K562 (cell line): ENCODE data around the gene KCNK4. TPM values are rescaled to one million over a fixed set of nuclear protein-coding genes. Genes with fewer than 3 reads are reported as not detected.

Source experiments
- ATAC-seq: fragments of 200-7000 bp; cut with Tn5 transposase; 3 replicates; pipeline ENCODE4 v1.9.1; 2020; ENCODE audit warnings: moderate library complexity
- BruUV-seq: library from RNA; stranded (reverse); fragments of 400-500 nt; replicated peaks from 2 replicates; lab custom pipeline; 2021; lab: Mats Ljungman, UMichigan
- CTCF ChIA-PET: fragments of 300-600 bp; formaldehyde crosslinking; extraction: SDS; loops from one replicate; lab custom pipeline; 2021; ENCODE audit warnings: low intra/inter-chr PET ratio; lab: Yijun Ruan, JAX
- POLR2A ChIA-PET: fragments of 300-600, 350-650 bp; sonication (Branson Sonifier 250); formaldehyde crosslinking; extraction: SDS; loops from one replicate; lab custom pipeline; 2021; ENCODE audit warnings: antibody characterized with exemption, inconsistent platforms; lab: Yijun Ruan, JAX
- DNase-seq, 4 experiments: peaks; one replicate each; pipeline versions ENCODE4 v3.0.0 to v3.0.0-alpha.2; 2011 to 2018; ENCODE audit warnings: low spot score in 3 of 4, mixed read lengths in 3 of 4; ENCODE audit errors: extremely low read depth in 1 of 4
- FAIRE-seq: peaks from 2 replicates; lab custom pipeline; 2011; peaks lifted over from hg19 to GRCh38; lab: Jason Lieb, UNC
- H2AFZ ChIP-seq: 2 replicates; pipeline ENCODE4 v1.6.0; 2011; ENCODE audit warnings: low read depth, low read length, control low read depth, inconsistent platforms
- H3K27ac ChIP-seq: fragments of 200-600 bp; 3 replicates; pipeline ENCODE4 v1.8.0; 2011; ENCODE audit warnings: low read depth, mild to moderate bottlenecking, control low read depth, inconsistent platforms, low read length, moderate library complexity, mixed read lengths; ENCODE audit errors: extremely low read depth
- H3K27me3 ChIP-seq, 2 experiments: fragments of 300-600 bp in 1 of 2; 2 replicates in 1 of 2; 3 replicates in 1 of 2; pipeline versions ENCODE4 v1.6.0 to v1.8.0; 2011; ENCODE audit warnings: inconsistent platforms in 2 of 2, low read length in 2 of 2, mild to moderate bottlenecking in 1 of 2, mixed read lengths in 1 of 2, moderate library complexity in 1 of 2; ENCODE audit not compliant: control insufficient read depth in 2 of 2, insufficient read depth in 2 of 2
- H3K36me3 ChIP-seq: fragments of 300-600 bp; 3 replicates; pipeline ENCODE4 v1.8.0; 2011; ENCODE audit warnings: mild to moderate bottlenecking, low read length, inconsistent platforms; ENCODE audit not compliant: control insufficient read depth, insufficient read depth
- H3K4me1 ChIP-seq, 2 experiments: fragments of 200-600 bp in 1 of 2; replicated peaks in 1 of 2; 2 replicates in 1 of 2; 3 replicates in 1 of 2; pipeline versions ENCODE4 v1.5.1 to v1.8.0; 2011; ENCODE audit warnings: inconsistent platforms in 2 of 2, low read length in 2 of 2, mild to moderate bottlenecking in 1 of 2, mixed read lengths in 1 of 2, moderate library complexity in 1 of 2; ENCODE audit not compliant: control insufficient read depth in 2 of 2, insufficient read depth in 2 of 2
- H3K4me2 ChIP-seq: 2 replicates; pipeline ENCODE4 v1.6.1; 2011; ENCODE audit warnings: low read length, control low read depth, inconsistent platforms, mixed read lengths; ENCODE audit not compliant: insufficient read depth
- H3K4me3 ChIP-seq: fragments of 200-600 bp; sonication (generic), shearing (Covaris generic); 2 replicates; pipeline ENCODE4 v1.5.1; 2016; ENCODE audit warnings: control low read depth, inconsistent platforms
- H3K79me2 ChIP-seq: fragments of 200-600 bp; 3 replicates; pipeline ENCODE4 v1.8.0; 2011; ENCODE audit warnings: low read length, inconsistent platforms; ENCODE audit not compliant: control insufficient read depth, insufficient read depth
- H3K9ac ChIP-seq, 2 experiments: 2 replicates each; pipeline versions ENCODE4 v1.6.0 to v1.6.1; 2011; ENCODE audit warnings: low read depth in 2 of 2, low read length in 2 of 2, control low read depth in 1 of 2, inconsistent platforms in 1 of 2, mild to moderate bottlenecking in 1 of 2, mixed read lengths in 1 of 2; ENCODE audit not compliant: insufficient read depth in 1 of 2
- H3K9me1 ChIP-seq: one replicate; pipeline ENCODE4 v1.6.0; 2011; ENCODE audit warnings: inconsistent platforms, mild to moderate bottlenecking, low read length, moderate library complexity; ENCODE audit not compliant: control insufficient read depth, insufficient read depth
- H3K9me3 ChIP-seq: replicated peaks from 2 replicates; pipeline ENCODE4 v1.5.1; 2011; ENCODE audit warnings: low read depth, low read length, inconsistent platforms; ENCODE audit not compliant: control insufficient read depth, insufficient read depth
- H4K20me1 ChIP-seq: replicated peaks from 2 replicates; pipeline ENCODE4 v1.6.1; 2011; ENCODE audit warnings: low read length, inconsistent platforms, mixed read lengths; ENCODE audit not compliant: control insufficient read depth, insufficient read depth
- CHD4 ChIP-seq: fragments of 200-600 bp; sonication (generic); IDR thresholded peaks from 3 replicates; pipeline ENCODE4 v1.6.1; 2012; ENCODE audit warnings: low read depth, mild to moderate bottlenecking, mixed read lengths, low read length, inconsistent platforms; ENCODE audit not compliant: insufficient read depth, insufficient replicate concordance, poor library complexity, severe bottlenecking
- DACH1 ChIP-seq: fragments of 450-650 bp; IDR thresholded peaks from 2 replicates; pipeline ENCODE4 v1.6.1; 2018; ENCODE audit not compliant: partially characterized antibody
- DPF2 ChIP-seq: fragments of 450-650 bp; IDR thresholded peaks from 2 replicates; pipeline ENCODE4 v1.6.1; 2016
- ESRRA ChIP-seq: fragments of 450-650 bp; IDR thresholded peaks from 2 replicates; pipeline ENCODE4 v1.6.1; 2014; ENCODE audit warnings: low read depth, mild to moderate bottlenecking, moderate library complexity, borderline replicate concordance
- HEY1 ChIP-seq: fragments of 250-450 bp; sonication (Bioruptor Pico); IDR thresholded peaks from 2 replicates; pipeline ENCODE4 v1.5.0; 2020; ENCODE audit warnings: mild to moderate bottlenecking, moderate library complexity, borderline replicate concordance
- HNRNPUL1 ChIP-seq: fragments of 200-400 bp; formaldehyde crosslinking; IDR thresholded peaks from 2 replicates; pipeline ENCODE4 v1.6.1; 2017; ENCODE audit warnings: low read length
- KDM5B ChIP-seq: fragments of 200-600 bp; sonication (generic); IDR thresholded peaks from 2 replicates; pipeline ENCODE4 v1.6.1; 2012; ENCODE audit warnings: low read depth, mild to moderate bottlenecking, moderate library complexity, low read length, control low read depth, inconsistent platforms; ENCODE audit not compliant: insufficient replicate concordance
- KLF16 ChIP-seq: IDR thresholded peaks from 2 replicates; pipeline ENCODE4 v1.6.1; 2016; ENCODE audit warnings: antibody characterized with exemption
- PCBP1 ChIP-seq: fragments of 200-400 bp; formaldehyde crosslinking; IDR thresholded peaks from 2 replicates; pipeline ENCODE4 v1.6.1; 2018; ENCODE audit warnings: mild to moderate bottlenecking, low read depth, low read length; ENCODE audit not compliant: poor library complexity, severe bottlenecking
- PHF20 ChIP-seq: fragments of 450-650 bp; IDR thresholded peaks from 2 replicates; pipeline ENCODE4 v1.6.1; 2018; ENCODE audit not compliant: partially characterized antibody
- PKNOX1 ChIP-seq: fragments of 450-650 bp; IDR thresholded peaks from 2 replicates; pipeline ENCODE4 v1.6.1; 2016
- POLR2G ChIP-seq: fragments of 200-400 bp; formaldehyde crosslinking; IDR thresholded peaks from 2 replicates; pipeline ENCODE4 v1.6.1; 2017; ENCODE audit warnings: low read depth, mild to moderate bottlenecking, antibody characterized with exemption, low read length, moderate library complexity
- RCOR1 ChIP-seq, 2 experiments: IDR thresholded peaks; 2 replicates each; pipeline ENCODE4 v1.6.1; 2012; ENCODE audit warnings: low read depth in 2 of 2, low read length in 2 of 2, borderline replicate concordance in 1 of 2, improper control_type of control experiment in 1 of 2
- ZFP36 ChIP-seq: fragments of 150-350 bp; IDR thresholded peaks from 2 replicates; pipeline ENCODE4 v1.6.1; 2018; ENCODE audit warnings: low read length, low read depth; ENCODE audit not compliant: partially characterized antibody
- ZFX ChIP-seq: sonication (generic); formaldehyde crosslinking; IDR thresholded peaks from 2 replicates; pipeline ENCODE4 v1.8.0; 2022; ENCODE audit warnings: mild to moderate bottlenecking, missing genetic modification reagents, moderate library complexity
- ZNF133 ChIP-seq: fragments of 250-450 bp; sonication (Bioruptor Pico); IDR thresholded peaks from 2 replicates; pipeline ENCODE4 v1.4.0; 2020; ENCODE audit warnings: mild to moderate bottlenecking
- ZNF217 ChIP-seq: sonication (generic); formaldehyde crosslinking; IDR thresholded peaks from 2 replicates; pipeline ENCODE4 v1.8.0; 2022; ENCODE audit warnings: mild to moderate bottlenecking, missing genetic modification reagents
- ZNF232 ChIP-seq: sonication (generic); formaldehyde crosslinking; IDR thresholded peaks from 2 replicates; pipeline ENCODE4 v1.8.0; 2022; ENCODE audit warnings: mild to moderate bottlenecking, missing genetic modification reagents
- ZNF77 ChIP-seq: fragments of 250-450 bp; sonication (Bioruptor Pico); IDR thresholded peaks from 2 replicates; pipeline ENCODE4 v1.5.0; 2020
- WGBS: fragments of 100-300 bp; shearing (Covaris generic); methylation state at CpG from one replicate; pipeline ENCODE4 v1.1.6; 2016; ENCODE audit warnings: low coverage, mixed read lengths; ENCODE audit not compliant: insufficient coverage; ENCODE audit errors: missing lambda C conversion rate; 5-methylcytosine and 5-hydroxymethylcytosine counted together
- in situ Hi-C: fragments of 300-500 bp; cut with MboI; formaldehyde crosslinking; loops from 4 replicates; pipeline ENCODE4 v1.15.0; 2018; ENCODE audit warnings: inconsistent platforms, mixed read lengths
- intact Hi-C: fragments of 100-400 bp; cut with micrococcal nuclease; formaldehyde crosslinking; loops from 2 replicates; pipeline ENCODE4 v1.14.2; 2022
- polyA plus RNA-seq, 8 experiments: library from polyadenylated mRNA; depleted of rRNA in 4 of 8; stranded (reverse) in 5 of 8; unstranded in 3 of 8; fragments of >200 nt; fragmentation: Nextera tagmentation in 2 of 8; fragmentation: Illumina TruSeq in 1 of 8; extraction: Ambion mirVana in 2 of 8; extraction: Trizol in 1 of 8; gene quantifications; 2 replicates each; pipeline versions ENCODE4 v1.2.1 to v1.2.3, GENCODE V29; 2011 to 2014; ENCODE audit warnings: inconsistent platforms in 1 of 8, missing spikeins in 1 of 8
- total RNA-seq, 7 experiments: library from RNA; depleted of rRNA in 6 of 7; stranded (reverse); fragments of >200 nt in 6 of 7; fragmentation: Illumina TruSeq in 2 of 7; extraction: Trizol in 2 of 7; gene quantifications; 2 replicates each; pipeline versions ENCODE4 v1.2.1 to v1.2.3, GENCODE V29; 2011 to 2021; ENCODE audit warnings: low replicate concordance in 1 of 7
- TF ChIP-seq, protein P1 (sequence below): fragments of 200-800 bp; sonication (Bioruptor generic); IDR thresholded peaks from 2 replicates; pipeline ENCODE4 v1.6.1; 2017; ENCODE audit warnings: missing genetic modification characterization, missing compliant biosample characterization

KCNK4 gene
- total and polyA plus RNA-seq, 9 of the 15 experiments (the other 6 are each of a cell fraction or from before 2014, with no cell fraction given): not detected

DNA sequence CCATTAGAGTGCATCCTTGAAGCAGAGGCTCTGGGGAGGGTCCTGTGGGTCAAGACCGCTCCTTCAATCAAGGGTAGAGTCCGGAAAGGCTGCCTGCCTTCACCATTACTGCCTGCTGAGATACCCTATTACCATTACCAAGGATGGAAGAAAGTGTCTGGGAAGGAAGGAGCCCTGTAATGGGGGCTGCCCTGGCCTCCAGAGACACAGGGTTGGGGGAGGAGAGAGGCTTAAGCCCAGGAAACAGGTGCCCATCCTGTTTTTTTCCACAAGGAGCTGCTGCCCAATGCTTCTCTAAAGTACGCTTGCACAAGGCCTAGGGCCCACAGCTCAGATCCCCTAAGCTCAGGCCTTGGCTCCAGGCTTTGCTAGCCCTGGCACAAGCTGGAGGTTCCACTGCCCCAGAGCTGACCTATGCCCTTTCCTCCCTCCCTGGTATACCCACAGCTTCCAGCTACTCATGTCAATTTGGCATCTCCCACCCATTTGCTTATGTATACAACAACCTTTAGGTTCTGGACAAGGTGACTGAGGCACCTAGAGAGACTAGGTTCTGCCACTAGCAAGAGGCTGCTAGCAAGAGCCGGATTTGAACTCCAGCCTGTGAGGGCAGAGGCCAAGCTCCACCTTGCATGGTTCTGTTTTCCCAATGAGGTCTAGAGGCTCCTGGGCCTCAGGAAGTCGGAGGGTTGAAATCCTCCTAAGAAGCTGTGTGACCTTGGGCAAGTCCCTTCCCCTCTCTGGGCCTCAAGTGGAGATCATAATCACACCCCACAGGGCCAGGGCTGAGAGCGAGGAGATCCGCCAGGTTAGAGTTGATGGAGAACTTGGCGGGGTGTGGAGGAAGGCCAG is 41.3 kb upstream of the KCNK4 start:
- Histone ChIP-seq H3K4me3 (no peak overlapping the region), H3K27me3 (no peaks in the 10 kb centered on the region), H3K4me2 (no peak overlapping the region), H3K79me2 (peaks cover 43% of the 10 kb centered on the region), H3K9me1 (no peaks in the 10 kb centered on the region), H3K9me3 (no peaks in the 10 kb centered on the region), H3K4me1 (peaks cover 30 to 89% of the 10 kb centered on the region in 2 experiments), H2AFZ (no peak overlapping the region), H3K9ac (peak overlapping the region in 1 of 2 experiments; percentile 95; a peak in 2 of 4 replicates), H3K27ac (no peak overlapping the region; the same call in 2 of the 3 replicates), H4K20me1 (peaks cover 7% of the 10 kb centered on the region), H3K36me3 (peaks cover 32% of the 10 kb centered on the region; the same call in 1 of the 3 replicates)
- DNase-seq: peak in 1 of 4 experiments; percentile 32
- peak; percentile 19 for FAIRE-seq
- in situ Hi-C loops: no loop called here
- intact Hi-C loops: loop anchor here (10.0 kb wide), 1 partner anchor 55 kb away; the partner anchor contains the start of genes CATSPERZ and ESRRA
- BruUV-seq: no TSS peak
- POLR2A ChIA-PET: interaction anchor here (0.5 to 7.8 kb wide), 7 partner anchors 8 to 613 kb away, joined by 3 to 58 read pairs (median 3); partner anchors contain the start of gene FERMT3
- ATAC-seq: no peak
- CTCF ChIA-PET: no interaction called here
- 51% methylated on average over 6 of the region's 8 CpGs for WGBS
- TF ChIP-seq ZFX (0 out of 2 replicates have a peak, but pooled peaks have one; percentile 24), PKNOX1 (no peak), ESRRA (peak; percentile 36; the same call in 1 of the 2 replicates), PCBP1 (no peak), DPF2 (peak; percentile 13; the same call in 1 of the 2 replicates), PHF20 (peak; percentile 14), RCOR1 (IDR thresholded peaks at IDR 0.05; ENCODE audit: borderline replicate concordance in 1 of 2, low read depth in 2 of 2, low read length in 2 of 2) (peak; percentile 70 to 95), ZNF133 (CRISPR knock-in tag) (no peak), KDM5B (no peak), POLR2G (no peak), ZNF232 (no peak), HNRNPUL1 (no peak), KLF16 (no peak), DACH1 (no peak), CHD4 (no peak), ZNF217 (CRISPR knock-in tag) (no peak), ZNF77 (no peak), HEY1 (CRISPR knock-in tag) (no peak), ZFP36 (peak; percentile 97)
- TF ChIP-seq, protein P1, sequence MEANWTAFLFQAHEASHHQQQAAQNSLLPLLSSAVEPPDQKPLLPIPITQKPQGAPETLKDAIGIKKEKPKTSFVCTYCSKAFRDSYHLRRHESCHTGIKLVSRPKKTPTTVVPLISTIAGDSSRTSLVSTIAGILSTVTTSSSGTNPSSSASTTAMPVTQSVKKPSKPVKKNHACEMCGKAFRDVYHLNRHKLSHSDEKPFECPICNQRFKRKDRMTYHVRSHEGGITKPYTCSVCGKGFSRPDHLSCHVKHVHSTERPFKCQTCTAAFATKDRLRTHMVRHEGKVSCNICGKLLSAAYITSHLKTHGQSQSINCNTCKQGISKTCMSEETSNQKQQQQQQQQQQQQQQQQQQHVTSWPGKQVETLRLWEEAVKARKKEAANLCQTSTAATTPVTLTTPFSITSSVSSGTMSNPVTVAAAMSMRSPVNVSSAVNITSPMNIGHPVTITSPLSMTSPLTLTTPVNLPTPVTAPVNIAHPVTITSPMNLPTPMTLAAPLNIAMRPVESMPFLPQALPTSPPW (CRISPR knock-in tag): no peak
